ENCODE data around the gene MEI1.

The MEI1 gene

DNA sequence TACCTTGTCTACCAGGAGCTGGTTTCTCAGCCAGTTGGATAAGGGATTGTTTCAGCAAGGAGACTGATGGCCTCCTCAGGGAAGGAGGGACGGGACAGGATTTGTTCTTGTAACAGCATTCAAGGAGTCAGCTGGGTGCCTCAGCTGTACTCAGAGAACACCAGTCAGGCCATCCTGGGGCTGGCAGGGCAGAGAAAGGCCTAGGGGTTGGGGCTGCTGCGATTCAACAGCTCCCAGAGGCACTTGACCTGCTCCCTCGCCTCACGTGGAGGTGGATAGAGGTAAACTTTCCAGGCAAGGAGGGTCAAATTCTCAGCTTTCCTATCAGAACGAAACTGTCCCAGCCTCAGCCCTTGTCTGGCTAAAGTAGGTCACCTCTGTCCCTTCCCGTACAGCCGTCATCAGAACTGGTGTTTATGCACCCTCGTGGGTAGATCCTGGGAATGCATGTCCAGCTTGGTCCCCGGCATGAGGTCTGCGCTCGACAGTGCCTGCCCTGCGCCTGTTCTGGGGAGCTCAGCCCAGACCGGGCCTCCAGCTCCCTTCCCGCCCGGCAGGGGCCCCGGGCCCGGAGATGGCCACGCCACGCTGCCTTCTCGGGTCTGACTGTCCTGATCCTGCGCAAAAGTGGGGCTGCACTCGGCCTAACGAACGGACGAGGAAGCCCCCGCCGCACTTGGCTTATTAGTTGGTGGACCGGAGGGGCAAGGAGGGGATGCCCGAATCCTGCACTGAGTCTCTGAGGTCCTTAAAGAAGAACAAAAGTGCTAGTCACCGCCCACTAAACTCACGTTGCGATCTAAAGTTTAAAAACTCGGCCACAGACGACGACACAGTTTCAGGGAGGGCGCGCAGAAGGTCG lies 100.4 kb downstream of the MEI1 start:
- peak overlapping the region; percentile 80 for H3K4me2 ChIP-seq
- no peaks in the 10 kb centered on the region for H3K27me3 ChIP-seq (ENCODE audit: insufficient read depth, low read depth)
- H4K20me1 ChIP-seq (ENCODE audit: insufficient read depth): no peaks in the 10 kb centered on the region
- peak overlapping the region; percentile 80 for H3K9ac ChIP-seq
- no peak overlapping the region for H3K4me3 ChIP-seq (IDR thresholded peaks at IDR 0.05; ENCODE audit: insufficient read depth, low read depth, low read length)
- H3K4me1 ChIP-seq (ENCODE audit: low read depth, poor library complexity, severe bottlenecking): peaks cover 23% of the 10 kb centered on the region
- H3K36me3 ChIP-seq (ENCODE audit: insufficient read depth): no peaks in the 10 kb centered on the region
- peak overlapping the region; percentile 97 for H2AFZ ChIP-seq (ENCODE audit: low read depth)
- peak overlapping the region; percentile 67 for H3K27ac ChIP-seq
- H3K79me2 ChIP-seq (ENCODE audit: insufficient read depth, low read depth): peaks cover 26% of the 10 kb centered on the region; the same call in 1 of the 2 replicates
- TF ChIP-seq, protein P1, sequence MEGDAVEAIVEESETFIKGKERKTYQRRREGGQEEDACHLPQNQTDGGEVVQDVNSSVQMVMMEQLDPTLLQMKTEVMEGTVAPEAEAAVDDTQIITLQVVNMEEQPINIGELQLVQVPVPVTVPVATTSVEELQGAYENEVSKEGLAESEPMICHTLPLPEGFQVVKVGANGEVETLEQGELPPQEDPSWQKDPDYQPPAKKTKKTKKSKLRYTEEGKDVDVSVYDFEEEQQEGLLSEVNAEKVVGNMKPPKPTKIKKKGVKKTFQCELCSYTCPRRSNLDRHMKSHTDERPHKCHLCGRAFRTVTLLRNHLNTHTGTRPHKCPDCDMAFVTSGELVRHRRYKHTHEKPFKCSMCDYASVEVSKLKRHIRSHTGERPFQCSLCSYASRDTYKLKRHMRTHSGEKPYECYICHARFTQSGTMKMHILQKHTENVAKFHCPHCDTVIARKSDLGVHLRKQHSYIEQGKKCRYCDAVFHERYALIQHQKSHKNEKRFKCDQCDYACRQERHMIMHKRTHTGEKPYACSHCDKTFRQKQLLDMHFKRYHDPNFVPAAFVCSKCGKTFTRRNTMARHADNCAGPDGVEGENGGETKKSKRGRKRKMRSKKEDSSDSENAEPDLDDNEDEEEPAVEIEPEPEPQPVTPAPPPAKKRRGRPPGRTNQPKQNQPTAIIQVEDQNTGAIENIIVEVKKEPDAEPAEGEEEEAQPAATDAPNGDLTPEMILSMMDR (conservative IDR thresholded peaks at IDR 0.05; ENCODE audit: low read depth, low read length): no peak

- Histone ChIP-seq H4K20me1 (ENCODE audit: insufficient read depth) (no peaks in the 10 kb centered on the region), H3K27ac (peak within 1 kb of the TSS; percentile 67), H3K79me2 (ENCODE audit: insufficient read depth, low read depth) (peaks cover 26% of the 10 kb centered on the region; the same call in 1 of the 2 replicates), H3K4me2 (peak within 1 kb of the TSS; percentile 96), H2AFZ (ENCODE audit: low read depth) (peak within 1 kb of the TSS; percentile 97), H3K27me3 (ENCODE audit: insufficient read depth, low read depth) (no peaks in the 10 kb centered on the region), H3K9ac (peak within 1 kb of the TSS; percentile 80), H3K4me3 (IDR thresholded peaks at IDR 0.05; ENCODE audit: insufficient read depth, low read depth, low read length) (no peak within 1 kb of the TSS), H3K4me1 (ENCODE audit: low read depth, poor library complexity, severe bottlenecking) (peaks cover 23% of the 10 kb centered on the region), H3K36me3 (ENCODE audit: insufficient read depth) (no peaks in the 10 kb centered on the region)
- TF ChIP-seq, protein P1 (conservative IDR thresholded peaks at IDR 0.05; ENCODE audit: low read depth, low read length): no peak
Measured at GRCh38 chr22:41800348-41801146, 101.2 kb downstream of the MEI1 start, which contains the start of gene CCDC134. Gene CCDC134 (plus strand): TSS chr22:41800679. CDS start chr22:41808891, 8,212 bp downstream.

GRCh38 chr22:41801147-41801819 lies 102.0 kb downstream of the MEI1 start:
- Histone ChIP-seq H3K27ac (peak overlapping the region; percentile 59), H3K4me2 (peak overlapping the region; percentile 96), H2AFZ (ENCODE audit: low read depth) (peak overlapping the region; percentile 97; the same call in 1 of the 2 replicates), H3K9ac (peak overlapping the region; percentile 80), H4K20me1 (ENCODE audit: insufficient read depth) (no peaks in the 10 kb centered on the region), H3K79me2 (ENCODE audit: insufficient read depth, low read depth) (peaks cover 33% of the 10 kb centered on the region; the same call in 1 of the 2 replicates), H3K27me3 (ENCODE audit: insufficient read depth, low read depth) (no peaks in the 10 kb centered on the region), H3K36me3 (ENCODE audit: insufficient read depth) (no peaks in the 10 kb centered on the region), H3K4me3 (IDR thresholded peaks at IDR 0.05; ENCODE audit: insufficient read depth, low read depth, low read length) (no peak overlapping the region), H3K4me1 (ENCODE audit: low read depth, poor library complexity, severe bottlenecking) (peaks cover 23% of the 10 kb centered on the region)
- TF ChIP-seq, protein P1 (conservative IDR thresholded peaks at IDR 0.05; ENCODE audit: low read depth, low read length): no peak

GRCh38 chr22:41801886-41802285 lies 102.6 kb downstream of the MEI1 start:
- Histone ChIP-seq H3K9ac (peak overlapping the region; percentile 80; the same call in 1 of the 2 replicates), H3K27me3 (ENCODE audit: insufficient read depth, low read depth) (no peaks in the 10 kb centered on the region), H3K4me2 (peak overlapping the region; percentile 96), H3K27ac (no peak overlapping the region), H3K36me3 (ENCODE audit: insufficient read depth) (no peaks in the 10 kb centered on the region), H2AFZ (ENCODE audit: low read depth) (no peak overlapping the region), H3K4me1 (ENCODE audit: low read depth, poor library complexity, severe bottlenecking) (peaks cover 23% of the 10 kb centered on the region), H3K4me3 (IDR thresholded peaks at IDR 0.05; ENCODE audit: insufficient read depth, low read depth, low read length) (no peak overlapping the region), H4K20me1 (ENCODE audit: insufficient read depth) (no peaks in the 10 kb centered on the region), H3K79me2 (ENCODE audit: insufficient read depth, low read depth) (peaks cover 33% of the 10 kb centered on the region; the same call in 1 of the 2 replicates)
- TF ChIP-seq, protein P1 (conservative IDR thresholded peaks at IDR 0.05; ENCODE audit: low read depth, low read length): no peak

All from KMS-11 (cell line).